HG03159 (cell line): ENCODE measurements around the gene UNC13C.

Experiments
- ATAC-seq: cut with Tn5 transposase; IDR thresholded peaks from one replicate; pipeline ENCODE4 v1.9.1; 2021; ENCODE audit warnings: mild to moderate bottlenecking, moderate library complexity; ENCODE audit not compliant: unreplicated experiment

The UNC13C gene

GRCh38 chr15:54102704-54103103 is 124.5 kb downstream of the UNC13C start:
- ATAC-seq, result no peak

GRCh38 chr15:54109014-54109413 is 130.8 kb downstream of the UNC13C start:
- ATAC-seq, result no peak

- no peak for ATAC-seq
Measured at GRCh38 chr15:54119051-54119450, 140.8 kb downstream of the UNC13C start.

- ATAC-seq, result no peak
Measured at GRCh38 chr15:54120949-54121463, 142.8 kb downstream of the UNC13C start.

- no peak for ATAC-seq
Measured at GRCh38 chr15:54127574-54127973, 149.3 kb downstream of the UNC13C start.

GRCh38 chr15:54131410-54131809 is 153.2 kb downstream of the UNC13C start:
- ATAC-seq, result no peak

GRCh38 chr15:54149115-54149531 is 170.9 kb downstream of the UNC13C start:
- ATAC-seq, result no peak

GRCh38 chr15:54150255-54150654 is 172.0 kb downstream of the UNC13C start:
- ATAC-seq, result no peak

- ATAC-seq, result no peak
Measured at GRCh38 chr15:54159012-54159411, 180.8 kb downstream of the UNC13C start.

- ATAC-seq, result no peak
Measured at GRCh38 chr15:54187325-54187724, 209.1 kb downstream of the UNC13C start.

GRCh38 chr15:54197995-54198394 is 219.8 kb downstream of the UNC13C start:
- ATAC-seq, result no peak

GRCh38 chr15:54206586-54207321 is 228.5 kb downstream of the UNC13C start:
- ATAC-seq, result no peak

GRCh38 chr15:54208786-54209185 is 230.5 kb downstream of the UNC13C start:
- no peak for ATAC-seq

- ATAC-seq, result no peak
Measured at GRCh38 chr15:54212635-54213034, 234.4 kb downstream of the UNC13C start.

- ATAC-seq, result no peak
Measured at GRCh38 chr15:54226455-54226854, 248.2 kb downstream of the UNC13C start.

- ATAC-seq, result no peak
Measured at GRCh38 chr15:54227569-54227968, 249.3 kb downstream of the UNC13C start.

- ATAC-seq, result no peak
Measured at GRCh38 chr15:54250326-54250725, 272.1 kb downstream of the UNC13C start.

- ATAC-seq, result no peak
Measured at GRCh38 chr15:54256190-54256589, 277.9 kb downstream of the UNC13C start.

- no peak for ATAC-seq
Measured at GRCh38 chr15:54273928-54274327, 295.7 kb downstream of the UNC13C start.

GRCh38 chr15:54277834-54278233 is 299.6 kb downstream of the UNC13C start:
- ATAC-seq, result no peak

- ATAC-seq, result no peak
Measured at GRCh38 chr15:54280726-54281125, 302.5 kb downstream of the UNC13C start.

GRCh38 chr15:54282228-54282836 is 304.1 kb downstream of the UNC13C start:
- ATAC-seq, result no peak
